Fibroblast of upper back skin (primary cell): ENCODE results near the gene RBX1.
"Not testable (repeated sequence)": the region's sequence is repeated elsewhere in the genome, so short reads cannot be mapped to it uniquely, and the experiment has no call there.

Experiments used
- DNase-seq: peaks from one replicate; pipeline ENCODE4 v3.0.0-alpha.2; 2013

RBX1 gene

GRCh38 chr22:40950962-40951794, at the start of gene RBX1:
TSS of gene RBX1 (plus strand) at chr22:40951378. CDS start at chr22:40951399, 21 bp downstream.
- DNase-seq = peak; percentile 99

- DNase-seq = no peak
Measured at GRCh38 chr22:40904101-40904500, 47.1 kb upstream of the RBX1 start.

DNA sequence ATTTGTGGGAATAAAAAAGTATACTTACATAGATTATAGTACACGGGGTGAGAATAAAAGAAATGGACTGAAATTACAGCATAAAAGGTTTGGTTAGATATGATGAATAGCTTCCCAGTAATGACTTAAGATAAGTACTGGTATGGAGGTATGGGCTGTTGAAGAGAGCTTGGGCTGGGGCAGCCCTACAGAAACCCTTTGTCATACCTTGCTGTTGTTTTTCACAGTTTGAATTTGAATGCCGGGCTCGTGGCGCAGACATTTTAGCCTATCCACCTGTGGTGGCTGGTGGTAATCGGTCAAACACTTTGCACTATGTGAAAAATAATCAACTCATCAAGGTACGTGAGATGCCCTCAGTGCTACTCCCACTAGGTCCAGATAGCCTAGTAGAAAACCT, 42.3 kb upstream of the RBX1 start:
- no peak for DNase-seq

DNA sequence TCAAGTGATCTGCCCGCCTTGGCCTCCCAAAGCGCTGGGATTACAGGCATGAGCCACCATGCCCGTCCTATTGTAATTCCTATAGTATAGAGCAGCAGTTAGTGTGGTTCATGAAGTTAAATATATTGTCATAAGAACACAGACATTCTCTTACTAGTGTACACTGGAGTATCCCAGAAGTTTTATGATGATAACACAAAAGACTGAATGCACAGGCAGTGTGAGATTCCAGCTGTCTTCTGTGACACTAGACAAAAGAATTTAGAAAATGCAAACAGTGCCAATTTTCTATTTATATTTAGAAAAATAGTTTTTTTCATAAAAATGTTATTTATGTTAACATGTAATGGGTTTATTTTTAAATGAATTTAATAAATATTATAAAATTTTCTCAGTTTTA, 39.4 kb upstream of the RBX1 start:
- peak; percentile 3 for DNase-seq

DNA sequence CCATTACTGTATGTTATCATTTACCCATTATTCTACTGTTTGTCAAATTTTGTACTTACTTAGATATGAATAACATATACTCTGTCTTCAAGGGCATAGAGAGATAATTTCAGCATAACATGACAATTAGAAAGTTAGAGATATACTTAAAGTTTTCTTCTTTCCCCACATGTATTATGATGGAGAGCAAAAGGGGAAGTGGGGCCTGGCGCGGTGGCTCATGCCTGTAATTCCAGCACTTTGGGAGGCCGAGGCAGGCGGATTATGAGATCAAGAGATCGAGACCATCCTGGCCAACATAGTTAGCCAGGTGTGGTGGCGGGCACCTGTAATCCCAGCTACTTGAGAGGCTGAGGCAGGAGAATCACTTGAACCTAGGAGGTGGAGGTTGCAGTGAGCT, 38.2 kb upstream of the RBX1 start:
- not testable (repeated sequence) for DNase-seq

GRCh38 chr22:40919446-40919845, 31.7 kb upstream of the RBX1 start:
- no peak for DNase-seq

DNA sequence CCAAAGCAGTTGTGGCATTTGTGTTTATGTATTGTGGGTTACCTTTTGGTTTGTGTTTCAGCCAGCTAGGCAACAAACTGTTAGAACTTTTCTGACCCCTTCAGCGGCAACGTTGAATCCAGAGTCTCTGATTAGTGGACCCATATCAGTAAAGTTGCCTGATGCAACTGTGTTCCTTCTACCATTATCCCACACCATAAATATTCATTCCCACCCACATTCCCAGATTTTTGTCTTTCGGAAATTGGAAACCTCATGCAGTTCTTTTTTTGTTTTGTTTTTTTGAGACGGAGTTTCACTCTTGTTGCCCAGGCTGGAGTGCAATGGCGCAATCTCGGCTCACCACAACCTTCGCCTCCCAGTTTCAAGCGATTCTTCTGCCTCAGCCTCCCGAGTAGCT, 30.7 kb upstream of the RBX1 start:
- no peak for DNase-seq

GRCh38 chr22:40922484-40923303, 28.5 kb upstream of the RBX1 start:
- DNase-seq = peak; percentile 61

GRCh38 chr22:40928657-40929056, 22.5 kb upstream of the RBX1 start:
- no peak for DNase-seq

GRCh38 chr22:40932396-40932795, 18.8 kb upstream of the RBX1 start:
- no peak for DNase-seq

GRCh38 chr22:40939202-40939601, 12.0 kb upstream of the RBX1 start:
- no peak for DNase-seq

- DNase-seq = peak; percentile 7
Measured at GRCh38 chr22:40951795-40952605, 822 bp downstream of the RBX1 start.

GRCh38 chr22:40953471-40953870, 2.3 kb downstream of the RBX1 start:
- DNase-seq = peak; percentile 27

DNA sequence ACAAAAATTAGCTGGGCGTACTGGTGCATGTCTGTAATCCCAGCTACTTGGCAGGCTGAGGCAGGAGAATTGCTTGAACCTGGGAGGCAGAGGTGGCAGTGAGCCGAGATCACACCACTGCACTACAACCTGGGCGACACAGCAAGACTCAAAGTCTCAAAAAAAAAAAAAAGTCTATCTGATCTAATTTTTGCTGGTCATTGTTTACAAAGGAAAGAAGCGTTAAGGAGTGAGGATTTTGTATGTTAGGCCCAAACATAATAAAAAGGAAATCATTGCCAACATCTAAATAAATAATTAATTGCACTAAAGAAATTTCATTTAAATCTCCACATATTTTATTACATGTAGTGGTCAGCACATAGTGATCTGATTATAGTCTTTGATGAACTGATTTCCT, 2.9 kb downstream of the RBX1 start:
- no peak for DNase-seq

DNA sequence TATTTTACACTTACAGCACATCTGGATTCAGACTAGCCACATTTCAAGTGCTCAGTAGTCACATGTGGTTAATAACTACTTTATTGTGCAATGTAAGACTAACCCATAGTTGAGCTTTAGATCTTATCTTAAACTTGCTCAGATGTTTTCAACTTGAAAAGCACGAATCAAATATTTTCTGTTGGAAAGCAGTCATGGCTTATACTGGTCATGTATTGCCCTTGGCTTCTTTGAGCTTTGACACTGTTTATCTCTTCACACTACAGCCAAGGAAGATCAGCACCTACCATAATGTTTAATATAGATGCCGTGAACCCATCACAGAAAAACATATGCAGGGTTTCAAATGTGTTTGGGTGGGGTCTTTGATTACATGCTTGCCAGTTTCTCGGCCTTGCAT, 4.4 kb downstream of the RBX1 start:
- DNase-seq = peak; percentile 21

DNA sequence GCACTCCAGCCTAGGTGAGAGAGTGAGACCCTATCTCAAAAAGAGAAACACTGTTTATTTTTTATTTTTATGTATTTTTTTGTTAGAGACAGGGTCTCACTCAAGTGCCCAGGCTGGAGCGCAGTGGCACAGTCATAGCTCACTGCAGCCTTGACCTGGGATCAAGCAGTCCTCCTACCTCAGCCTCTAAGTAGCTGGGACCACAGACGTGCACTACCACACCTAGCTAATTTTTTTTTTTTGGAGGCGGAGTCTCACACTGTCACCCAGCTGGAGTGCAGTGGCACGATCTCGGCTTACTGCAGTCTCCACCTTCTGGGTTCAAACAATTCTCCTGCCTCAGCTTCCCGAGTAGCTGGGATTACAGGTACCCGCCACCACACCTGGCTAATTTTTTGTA, 6.4 kb downstream of the RBX1 start:
- no peak for DNase-seq

DNA sequence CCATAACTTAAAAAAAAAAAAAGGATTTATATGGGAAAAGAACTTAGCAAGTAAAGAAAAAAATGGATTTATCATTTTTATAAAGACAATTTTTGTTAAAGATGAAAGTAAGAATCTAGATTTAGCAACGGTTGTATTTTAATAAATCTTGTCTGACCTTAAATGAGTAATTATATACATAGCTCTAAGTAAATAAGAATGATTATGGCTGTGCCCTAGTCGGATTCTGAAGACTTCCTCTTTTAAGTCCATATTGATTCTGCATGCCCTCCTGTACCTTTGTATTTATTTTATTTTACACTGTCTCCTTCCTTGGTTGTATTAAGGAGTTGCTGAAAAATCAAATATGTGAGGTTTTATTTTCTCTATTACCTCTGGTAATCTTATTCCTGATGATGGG, 7.1 kb downstream of the RBX1 start:
- DNase-seq = no peak

DNA sequence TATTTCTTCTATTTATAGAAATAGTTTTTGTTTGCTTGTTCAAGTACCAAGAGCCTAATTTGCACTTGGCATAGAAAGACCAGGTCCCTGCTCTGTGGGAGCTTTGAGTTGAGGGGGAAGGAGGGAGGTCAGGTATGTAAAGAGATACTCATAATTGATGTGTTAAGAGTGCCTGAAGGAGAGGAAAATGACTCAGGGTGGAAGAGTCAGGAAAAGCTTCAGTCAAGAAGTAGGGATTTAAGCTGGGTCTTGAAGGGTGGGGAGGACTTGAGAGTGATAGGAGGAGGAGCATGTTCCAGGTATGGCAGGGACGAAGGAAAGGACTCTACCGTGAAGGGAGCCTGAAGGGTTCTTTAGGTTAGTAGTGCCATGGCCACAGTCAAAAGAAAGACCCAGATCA, 9.0 kb downstream of the RBX1 start:
- no peak for DNase-seq

DNA sequence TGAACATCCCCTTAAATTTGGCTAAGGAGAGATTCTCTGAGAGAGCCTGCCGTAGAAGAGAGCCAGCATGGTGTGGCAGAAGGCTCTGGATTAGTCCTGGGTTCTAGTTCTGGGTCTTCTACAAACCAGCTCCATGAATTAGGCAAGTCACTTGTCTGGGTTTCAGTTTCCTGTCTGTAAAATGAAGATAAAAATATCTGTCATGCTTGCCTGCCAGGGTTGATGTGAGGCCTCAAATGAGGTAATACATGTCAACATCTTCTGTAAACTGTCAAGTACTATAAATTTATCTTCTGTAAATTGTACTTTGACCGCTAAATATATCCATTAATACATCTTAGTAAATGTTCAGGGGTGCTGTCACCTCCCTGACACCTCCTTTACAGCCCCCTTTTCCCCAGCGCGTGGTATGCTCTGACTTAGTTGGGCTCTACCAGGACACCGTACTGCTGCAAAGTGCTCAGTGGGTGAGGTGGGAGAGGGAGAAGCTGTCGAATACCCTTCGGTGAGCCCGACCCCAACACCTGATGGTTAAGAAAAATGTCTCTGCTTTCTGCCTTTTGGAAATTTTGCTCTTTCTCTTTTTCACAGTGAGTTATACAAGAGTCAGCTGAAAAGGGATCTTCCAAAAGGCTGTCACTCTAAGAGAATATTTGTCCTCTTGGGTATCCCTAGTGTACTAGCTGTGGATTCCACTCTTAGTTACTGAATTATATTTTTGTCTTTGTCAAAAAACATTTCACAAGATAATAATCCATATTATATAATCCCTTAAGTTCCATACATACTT, 15.0 kb downstream of the RBX1 start:
- no peak for DNase-seq

- DNase-seq = no peak
Measured at GRCh38 chr22:40966726-40967085, 15.5 kb downstream of the RBX1 start.

GRCh38 chr22:40967111-40967760, 16.1 kb downstream of the RBX1 start:
- no peak for DNase-seq

GRCh38 chr22:40972587-40972986, 21.4 kb downstream of the RBX1 start:
- DNase-seq = no peak
